Stimulated activated CD4-positive, alpha-beta T cell treated with anti-CD3 and anti-CD28 coated beads, Interleukin-1b, Interleukin-23, amount 100 ng/mL, for 1 hour (primary cell): ENCODE measurements around the gene PKIB.
"Not testable (repeated sequence)": the region's sequence is repeated elsewhere in the genome, so short reads cannot be mapped to it uniquely, and the experiment has no call there.

Experiments
- DNase-seq, 2 donors: peaks; one replicate each; pipeline ENCODE4 v3.0.0-alpha.2; 2020; ENCODE audit warnings: low read depth in 2 of 2

The PKIB gene

DNA sequence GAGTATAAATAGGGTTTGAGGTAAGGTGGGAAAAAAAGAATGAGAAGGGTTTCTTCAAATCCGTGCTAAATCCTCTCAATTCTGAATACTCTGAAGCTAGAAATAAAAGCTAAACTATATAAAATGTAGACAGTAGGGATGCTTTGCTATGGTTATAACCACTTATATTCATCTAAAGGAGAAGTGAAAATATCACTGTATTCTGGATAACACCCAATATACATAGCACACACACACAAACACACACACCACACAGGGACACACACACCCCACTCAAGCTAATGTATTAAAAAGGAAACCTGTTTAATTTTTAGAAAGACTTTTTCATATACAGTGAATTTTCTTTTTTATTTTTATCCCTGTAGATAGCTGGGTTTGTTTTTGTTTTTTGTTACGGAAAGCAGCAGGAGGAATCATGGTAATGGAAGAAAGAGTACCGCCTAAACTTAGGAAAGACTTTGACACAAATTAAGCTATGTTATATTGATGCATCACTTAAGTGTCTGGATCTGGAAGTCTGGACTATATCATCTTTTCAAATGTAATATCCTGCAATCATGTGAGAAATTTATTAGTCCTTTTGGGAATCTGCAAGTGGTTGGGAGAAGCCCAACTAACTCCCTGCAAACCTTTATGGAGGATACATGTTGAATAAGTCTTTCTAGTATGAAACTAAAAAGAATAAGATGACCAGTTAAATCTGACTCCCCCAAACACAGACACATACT, 100.9 kb downstream of the PKIB start:
- no peak for DNase-seq

GRCh38 chr6:122712093-122712447, 101.9 kb downstream of the PKIB start:
- no peak for DNase-seq

GRCh38 chr6:122712448-122713137, 102.4 kb downstream of the PKIB start:
- no peak for DNase-seq

GRCh38 chr6:122713138-122713537, 102.9 kb downstream of the PKIB start:
- DNase-seq = no peak

GRCh38 chr6:122714059-122714458, 103.9 kb downstream of the PKIB start:
- no peak for DNase-seq

GRCh38 chr6:122715725-122716124, 105.5 kb downstream of the PKIB start:
- DNase-seq = no peak

- no peak for DNase-seq
Observed at GRCh38 chr6:122717350-122717749, 107.1 kb downstream of the PKIB start.

- no peak for DNase-seq
Observed at GRCh38 chr6:122718616-122719015, 108.4 kb downstream of the PKIB start.

DNA sequence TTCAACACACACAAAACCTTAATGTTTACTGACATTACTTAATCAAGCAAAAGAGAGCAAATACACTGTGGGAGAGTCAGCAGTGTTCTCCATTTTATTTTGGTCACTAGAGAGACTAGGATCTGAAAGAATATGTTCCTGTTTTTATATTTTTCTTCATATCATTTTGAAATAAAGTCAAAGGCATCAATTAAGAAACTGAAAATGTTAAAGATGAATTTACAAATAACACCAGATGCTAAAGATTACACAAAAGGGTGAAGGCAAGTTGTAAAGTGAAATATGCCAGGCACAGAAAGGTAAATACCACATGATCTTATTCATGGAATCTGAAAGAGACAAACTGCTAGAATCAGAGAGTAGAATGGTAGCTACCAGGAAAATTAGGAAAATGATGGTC, 109.0 kb downstream of the PKIB start:
- no peak for DNase-seq

DNA sequence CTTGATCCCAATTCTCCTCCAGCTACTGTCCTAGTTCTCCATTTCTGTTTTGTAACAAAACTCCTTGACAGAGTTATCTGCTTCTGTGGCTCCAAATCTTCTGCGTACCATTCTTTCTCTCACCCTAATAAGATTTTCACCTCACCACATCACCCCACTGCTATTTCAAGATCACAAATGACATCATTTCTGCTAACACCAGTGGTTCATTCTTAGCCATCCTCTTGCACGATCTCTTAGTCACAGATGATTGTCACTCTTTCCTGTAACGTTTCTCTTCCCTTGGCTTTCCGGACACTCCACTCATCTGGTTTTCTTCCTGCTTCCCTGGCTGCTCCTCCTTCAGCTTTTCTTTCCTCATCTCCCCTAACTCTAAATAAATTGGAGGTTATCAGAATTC, 112.5 kb downstream of the PKIB start:
- DNase-seq = no peak

- no peak for DNase-seq
Observed at GRCh38 chr6:122726649-122727048, 116.4 kb downstream of the PKIB start.

DNA sequence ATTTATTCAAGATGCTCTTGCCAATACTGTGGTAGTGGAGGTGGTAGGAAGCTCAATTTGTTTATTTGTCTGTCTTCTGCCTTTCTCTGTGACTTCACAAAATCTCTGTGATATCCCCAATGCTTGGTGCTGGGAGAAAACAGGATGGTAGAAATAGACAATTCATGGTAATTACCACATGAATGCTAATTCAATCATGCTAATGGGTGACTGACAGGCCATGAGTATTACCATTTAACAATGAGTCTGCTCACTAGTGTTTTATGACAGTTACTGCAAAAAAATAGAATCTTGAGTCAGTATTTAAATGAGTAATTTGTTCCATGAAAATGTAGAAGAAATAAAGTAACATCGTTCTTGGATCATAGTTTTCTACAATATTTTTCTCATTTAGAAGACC, 117.0 kb downstream of the PKIB start:
- DNase-seq = no peak

DNA sequence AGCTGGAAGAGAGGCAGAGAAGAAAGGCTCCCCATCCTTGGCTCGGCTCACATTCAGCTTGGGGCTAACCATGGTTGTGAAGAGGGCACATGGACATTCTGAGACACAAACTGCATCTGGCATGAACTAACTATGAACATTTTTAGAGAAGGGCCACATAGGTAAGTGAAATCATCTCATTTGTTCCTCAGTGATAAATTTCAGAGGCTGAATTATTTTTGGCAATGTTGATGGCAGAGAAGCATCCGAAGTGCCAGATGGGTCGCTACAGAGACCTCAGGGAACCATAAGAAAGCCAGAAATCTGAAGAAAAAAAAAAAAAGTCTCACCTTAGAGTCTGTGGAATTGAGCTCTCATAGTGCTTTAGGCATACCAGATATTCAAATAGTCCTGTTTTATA, 120.1 kb downstream of the PKIB start:
- no peak for DNase-seq

GRCh38 chr6:122730775-122731386, 120.7 kb downstream of the PKIB start:
- DNase-seq = no peak

- DNase-seq = no peak
Observed at GRCh38 chr6:122733259-122733658, 123.1 kb downstream of the PKIB start.

GRCh38 chr6:122734529-122735395, 124.6 kb downstream of the PKIB start:
- no peak for DNase-seq

DNA sequence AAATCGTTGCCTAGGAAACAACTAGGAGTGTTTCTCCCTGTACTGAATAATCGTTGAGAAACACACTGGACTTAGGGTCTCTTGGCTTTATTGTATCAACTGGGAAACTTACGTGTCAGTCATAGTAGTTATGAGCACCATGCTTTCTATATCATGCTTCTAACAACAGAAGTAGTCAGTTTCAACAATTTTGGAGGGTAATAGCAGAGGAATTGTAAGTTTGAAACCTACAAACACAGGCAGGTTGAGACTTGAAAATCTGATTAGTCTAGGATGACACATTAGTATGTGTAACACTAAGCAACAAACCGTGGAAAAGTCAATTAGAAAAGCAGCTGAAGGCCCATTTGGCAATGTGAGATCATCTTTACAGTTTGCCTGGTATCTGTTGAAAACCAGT, 125.4 kb downstream of the PKIB start:
- no peak for DNase-seq

GRCh38 chr6:122736163-122736562, 126.0 kb downstream of the PKIB start:
- DNase-seq = no peak

- DNase-seq = no peak
Observed at GRCh38 chr6:122736616-122737015, 126.4 kb downstream of the PKIB start.

DNA sequence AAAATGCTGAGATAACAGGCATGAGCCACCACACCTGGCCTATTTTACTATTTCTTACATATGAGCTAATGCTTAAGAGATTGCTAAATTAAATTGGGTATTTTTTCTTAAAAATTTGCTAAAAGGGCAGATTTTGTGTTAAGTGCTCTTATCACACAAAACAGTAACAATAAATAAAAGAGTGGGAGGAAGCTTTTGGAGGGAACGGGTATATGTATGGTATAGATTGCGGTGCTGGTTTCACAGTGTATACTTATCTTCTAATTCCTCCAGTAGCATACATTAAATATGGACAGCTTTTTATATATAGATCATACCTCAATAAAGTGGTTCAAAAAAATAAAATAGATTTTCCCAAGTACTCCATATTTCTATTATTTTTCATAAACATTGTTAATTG, 129.9 kb downstream of the PKIB start:
- DNase-seq = no peak

- no peak for DNase-seq
Observed at GRCh38 chr6:122740936-122741335, 130.7 kb downstream of the PKIB start.

DNA sequence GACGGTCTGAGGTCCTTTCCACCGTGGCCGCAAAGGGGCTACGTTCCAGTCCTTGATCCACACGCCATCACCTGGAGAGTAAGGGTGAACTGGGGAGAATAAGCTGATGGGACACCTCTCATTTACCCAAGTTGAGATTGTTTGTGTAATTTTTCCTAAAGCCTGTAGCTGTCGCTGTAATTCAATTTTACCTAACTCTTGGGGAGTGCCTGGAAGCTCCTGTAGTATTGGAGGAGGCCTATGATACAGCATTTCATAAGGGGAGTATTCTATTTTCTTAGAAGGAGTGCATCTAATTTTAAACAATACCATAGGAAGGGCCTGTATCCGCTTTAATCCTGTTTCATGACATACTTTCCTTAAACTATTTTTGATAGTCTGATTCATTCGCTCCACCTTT, 134.0 kb downstream of the PKIB start:
- DNase-seq = not testable (repeated sequence)
